Panc1 (cell line): ENCODE data around the gene INAFM1.

ENCODE experiments used
- POLR2AphosphoS5 ChIP-seq: IDR thresholded peaks from 2 replicates; pipeline ENCODE4 v1.6.1; 2012; ENCODE audit warnings: mild to moderate bottlenecking, low read depth, low read length, moderate library complexity
- REST ChIP-seq, 2 experiments: IDR thresholded peaks; 2 replicates each; pipeline ENCODE4 v1.6.1; 2011 to 2012; ENCODE audit warnings: low read depth in 2 of 2, control low read depth in 1 of 2, low read length in 1 of 2, mild to moderate bottlenecking in 1 of 2, moderate library complexity in 1 of 2; ENCODE audit not compliant: insufficient read depth in 1 of 2
- SIN3A ChIP-seq: IDR thresholded peaks from 2 replicates; pipeline ENCODE4 v1.6.1; 2012; ENCODE audit warnings: low read depth, mild to moderate bottlenecking, low read length, moderate library complexity, borderline replicate concordance; ENCODE audit not compliant: insufficient read depth
- TF ChIP-seq, protein P1 (sequence below): fragments of 450-650 bp; IDR thresholded peaks from 2 replicates; pipeline ENCODE4 v1.5.1; 2017; ENCODE audit warnings: mild to moderate bottlenecking

DNA sequence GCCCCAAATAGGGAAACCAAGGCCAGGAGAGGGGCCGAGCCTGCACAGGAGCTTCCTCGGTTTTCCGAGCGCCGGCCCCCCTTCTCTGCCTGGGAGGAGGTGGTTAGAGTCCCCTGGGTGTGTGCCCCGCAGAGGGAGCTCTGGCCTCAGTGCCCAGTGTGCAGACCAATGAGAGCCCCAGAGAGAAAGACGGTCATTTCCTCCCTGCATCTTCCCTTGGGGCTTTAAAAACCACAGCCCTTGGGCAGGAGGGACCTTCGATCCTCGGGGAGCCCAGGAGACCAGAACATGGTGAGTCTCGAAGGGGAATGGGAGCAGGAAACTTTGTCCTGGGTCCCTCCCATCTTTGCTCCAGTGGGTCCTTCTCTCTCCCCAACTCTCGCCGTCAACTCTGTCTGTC, 34.9 kb downstream of the INAFM1 start, which contains the start of gene C5AR1:
- TF ChIP-seq, protein P1, sequence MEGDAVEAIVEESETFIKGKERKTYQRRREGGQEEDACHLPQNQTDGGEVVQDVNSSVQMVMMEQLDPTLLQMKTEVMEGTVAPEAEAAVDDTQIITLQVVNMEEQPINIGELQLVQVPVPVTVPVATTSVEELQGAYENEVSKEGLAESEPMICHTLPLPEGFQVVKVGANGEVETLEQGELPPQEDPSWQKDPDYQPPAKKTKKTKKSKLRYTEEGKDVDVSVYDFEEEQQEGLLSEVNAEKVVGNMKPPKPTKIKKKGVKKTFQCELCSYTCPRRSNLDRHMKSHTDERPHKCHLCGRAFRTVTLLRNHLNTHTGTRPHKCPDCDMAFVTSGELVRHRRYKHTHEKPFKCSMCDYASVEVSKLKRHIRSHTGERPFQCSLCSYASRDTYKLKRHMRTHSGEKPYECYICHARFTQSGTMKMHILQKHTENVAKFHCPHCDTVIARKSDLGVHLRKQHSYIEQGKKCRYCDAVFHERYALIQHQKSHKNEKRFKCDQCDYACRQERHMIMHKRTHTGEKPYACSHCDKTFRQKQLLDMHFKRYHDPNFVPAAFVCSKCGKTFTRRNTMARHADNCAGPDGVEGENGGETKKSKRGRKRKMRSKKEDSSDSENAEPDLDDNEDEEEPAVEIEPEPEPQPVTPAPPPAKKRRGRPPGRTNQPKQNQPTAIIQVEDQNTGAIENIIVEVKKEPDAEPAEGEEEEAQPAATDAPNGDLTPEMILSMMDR: no peak
- TF ChIP-seq REST (IDR thresholded peaks at IDR 0.05; ENCODE audit: insufficient read depth in 1 of 2, low read depth in 2 of 2, low read length in 1 of 2) (no peak), POLR2AphosphoS5 (no peak), SIN3A (no peak)
